Measurements from ENCODE around the gene KRTAP25-1. TPM values are rescaled to one million over a fixed set of nuclear protein-coding genes. Genes with fewer than 3 reads are reported as not detected.

The KRTAP25-1 gene
- total RNA-seq, 2 donors from 2014 or later: not detected

DNA sequence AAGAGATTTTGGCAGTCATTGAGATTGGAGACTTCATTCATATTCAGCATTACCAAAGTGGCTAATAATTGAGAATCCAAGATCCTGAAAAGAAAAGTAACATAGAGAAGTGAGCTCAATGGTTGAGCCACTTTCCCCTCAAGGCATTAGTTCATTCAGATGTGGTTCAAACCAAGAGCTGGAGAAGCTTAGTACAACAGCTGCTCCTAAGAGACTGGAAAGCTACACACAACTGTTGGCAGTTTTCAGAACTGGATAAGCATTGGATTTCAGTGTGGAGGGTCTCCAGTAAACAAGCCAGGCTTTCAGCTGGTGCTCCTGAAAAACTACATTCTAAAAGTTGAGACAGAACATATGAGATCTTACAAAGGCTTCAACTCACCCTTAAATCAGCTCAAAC, 44.3 kb downstream of the KRTAP25-1 start:
- TF ChIP-seq, protein P1, sequence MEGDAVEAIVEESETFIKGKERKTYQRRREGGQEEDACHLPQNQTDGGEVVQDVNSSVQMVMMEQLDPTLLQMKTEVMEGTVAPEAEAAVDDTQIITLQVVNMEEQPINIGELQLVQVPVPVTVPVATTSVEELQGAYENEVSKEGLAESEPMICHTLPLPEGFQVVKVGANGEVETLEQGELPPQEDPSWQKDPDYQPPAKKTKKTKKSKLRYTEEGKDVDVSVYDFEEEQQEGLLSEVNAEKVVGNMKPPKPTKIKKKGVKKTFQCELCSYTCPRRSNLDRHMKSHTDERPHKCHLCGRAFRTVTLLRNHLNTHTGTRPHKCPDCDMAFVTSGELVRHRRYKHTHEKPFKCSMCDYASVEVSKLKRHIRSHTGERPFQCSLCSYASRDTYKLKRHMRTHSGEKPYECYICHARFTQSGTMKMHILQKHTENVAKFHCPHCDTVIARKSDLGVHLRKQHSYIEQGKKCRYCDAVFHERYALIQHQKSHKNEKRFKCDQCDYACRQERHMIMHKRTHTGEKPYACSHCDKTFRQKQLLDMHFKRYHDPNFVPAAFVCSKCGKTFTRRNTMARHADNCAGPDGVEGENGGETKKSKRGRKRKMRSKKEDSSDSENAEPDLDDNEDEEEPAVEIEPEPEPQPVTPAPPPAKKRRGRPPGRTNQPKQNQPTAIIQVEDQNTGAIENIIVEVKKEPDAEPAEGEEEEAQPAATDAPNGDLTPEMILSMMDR (conservative IDR thresholded peaks at IDR 0.05): no peak
- no peak overlapping the region for H3K27ac Mint-ChIP-seq
- no peak for DNase-seq
- peaks cover 6% of the 10 kb centered on the region for H3K4me1 ChIP-seq (ENCODE audit: control insufficient read depth, insufficient read depth, low read length)
- no peaks in the 10 kb centered on the region for H3K9me3 Mint-ChIP-seq
- no peaks in the 10 kb centered on the region for H3K27me3 ChIP-seq (ENCODE audit: control insufficient read depth, insufficient read depth, low read length, poor library complexity, severe bottlenecking)
- H3K4me3 ChIP-seq (ENCODE audit: low read length): no peak overlapping the region
- H3K27me3 Mint-ChIP-seq (ENCODE audit: insufficient read depth): no peaks in the 10 kb centered on the region
- no peaks in the 10 kb centered on the region for H3K9me3 ChIP-seq (ENCODE audit: control insufficient read depth, low read length)
- no peaks in the 10 kb centered on the region for H3K36me3 ChIP-seq (ENCODE audit: control insufficient read depth, insufficient read depth, low read length)
- no peak overlapping the region for H3K9ac ChIP-seq (ENCODE audit: extremely low read depth, low read length, poor library complexity, severe bottlenecking)
- H3K36me3 Mint-ChIP-seq (ENCODE audit: low read depth): no peaks in the 10 kb centered on the region
- no peak overlapping the region for H3K4me3 Mint-ChIP-seq
- H3K27ac ChIP-seq (ENCODE audit: low read depth, low read length): no peak overlapping the region
- peaks cover 16% of the 10 kb centered on the region for H3K4me1 Mint-ChIP-seq

GRCh38 chr21:30243691-30244090, 45.6 kb downstream of the KRTAP25-1 start:
- Mint-ChIP-seq H3K27ac (no peak overlapping the region), H3K4me3 (no peak overlapping the region), H3K9me3 (no peaks in the 10 kb centered on the region), H3K36me3 (ENCODE audit: low read depth) (no peaks in the 10 kb centered on the region), H3K4me1 (peaks cover 23% of the 10 kb centered on the region), H3K27me3 (ENCODE audit: insufficient read depth) (no peaks in the 10 kb centered on the region)
- H3K9ac ChIP-seq (ENCODE audit: extremely low read depth, low read length, poor library complexity, severe bottlenecking): no peak overlapping the region
- H3K27me3 ChIP-seq (ENCODE audit: control insufficient read depth, insufficient read depth, low read length, poor library complexity, severe bottlenecking): no peaks in the 10 kb centered on the region
- H3K9me3 ChIP-seq (ENCODE audit: control insufficient read depth, low read length): no peaks in the 10 kb centered on the region
- no peak overlapping the region for H3K27ac ChIP-seq (ENCODE audit: low read depth, low read length)
- no peaks in the 10 kb centered on the region for H3K36me3 ChIP-seq (ENCODE audit: control insufficient read depth, insufficient read depth, low read length)
- no peak for DNase-seq
- H3K4me1 ChIP-seq (ENCODE audit: control insufficient read depth, insufficient read depth, low read length): peaks cover 6% of the 10 kb centered on the region
- no peak overlapping the region for H3K4me3 ChIP-seq (ENCODE audit: low read length)
- TF ChIP-seq, protein P1 (conservative IDR thresholded peaks at IDR 0.05): no peak

DNA sequence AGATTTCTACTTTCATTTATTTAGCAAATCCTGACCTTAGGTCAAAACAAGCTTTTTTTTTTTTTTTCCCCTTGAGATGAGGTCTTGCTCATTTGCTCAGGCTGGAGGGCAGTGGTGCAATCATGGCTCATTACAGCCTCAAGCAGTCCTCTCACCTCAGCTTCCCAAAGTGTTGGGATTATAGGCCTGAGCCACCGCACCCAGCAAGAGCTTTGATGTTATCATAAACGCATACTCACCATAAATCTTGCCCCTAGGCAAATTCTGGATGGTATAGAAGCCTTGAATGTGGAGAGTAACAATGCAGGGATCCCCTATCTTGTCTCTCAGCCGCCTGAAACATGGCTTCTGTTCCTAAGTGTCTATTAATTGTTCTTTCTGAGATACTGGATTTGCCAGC, 48.7 kb downstream of the KRTAP25-1 start:
- no peaks in the 10 kb centered on the region for H3K27me3 Mint-ChIP-seq (ENCODE audit: insufficient read depth)
- Histone ChIP-seq H3K4me1 (ENCODE audit: control insufficient read depth, insufficient read depth, low read length) (peaks cover 6% of the 10 kb centered on the region), H3K27me3 (ENCODE audit: control insufficient read depth, insufficient read depth, low read length, poor library complexity, severe bottlenecking) (no peaks in the 10 kb centered on the region), H3K9ac (ENCODE audit: extremely low read depth, low read length, poor library complexity, severe bottlenecking) (no peak overlapping the region), H3K27ac (ENCODE audit: low read depth, low read length) (no peak overlapping the region), H3K9me3 (ENCODE audit: control insufficient read depth, low read length) (no peaks in the 10 kb centered on the region), H3K36me3 (ENCODE audit: control insufficient read depth, insufficient read depth, low read length) (no peaks in the 10 kb centered on the region), H3K4me3 (ENCODE audit: low read length) (no peak overlapping the region)
- H3K36me3 Mint-ChIP-seq (ENCODE audit: low read depth): no peaks in the 10 kb centered on the region
- WGBS, 2 experiments (ENCODE audit: insufficient coverage in 1 of 2, insufficient read length in 1 of 2): 80 to 84% methylated on average over 1 to 3 of the region's 3 CpGs
- no peaks in the 10 kb centered on the region for H3K9me3 Mint-ChIP-seq
- peaks cover 23% of the 10 kb centered on the region for H3K4me1 Mint-ChIP-seq
- H3K4me3 Mint-ChIP-seq: no peak overlapping the region
- no peak overlapping the region for H3K27ac Mint-ChIP-seq
- TF ChIP-seq, protein P1 (conservative IDR thresholded peaks at IDR 0.05): no peak
- DNase-seq: no peak

Other genes starting within 250 kb of the KRTAP25-1 start
- not detected for gene CLDN17, start 122.7 kb downstream of the KRTAP25-1 start, total RNA-seq
- gene CLDN8, start 73.4 kb downstream of the KRTAP25-1 start, total RNA-seq: not detected
- not detected for gene KRTAP24-1, start 6.6 kb downstream of the KRTAP25-1 start, total RNA-seq
- gene KRTAP26-1, start 30.8 kb upstream of the KRTAP25-1 start, total RNA-seq: not detected
- gene KRTAP27-1, start 48.2 kb upstream of the KRTAP25-1 start, total RNA-seq: not detected
- not detected for gene KRTAP23-1, start 59.1 kb upstream of the KRTAP25-1 start, total RNA-seq
- gene KRTAP13-2, start 82.8 kb upstream of the KRTAP25-1 start, total RNA-seq: not detected
- not detected for gene KRTAP13-1, start 106.5 kb upstream of the KRTAP25-1 start, total RNA-seq
- gene KRTAP13-3, start 136.4 kb upstream of the KRTAP25-1 start, total RNA-seq: not detected
- not detected for gene KRTAP13-4, start 140.7 kb upstream of the KRTAP25-1 start, total RNA-seq
- gene KRTAP15-1, start 150.8 kb upstream of the KRTAP25-1 start, total RNA-seq: not detected
- gene KRTAP19-1, start 190.9 kb upstream of the KRTAP25-1 start, total RNA-seq: not detected
- gene KRTAP19-2, start 197.9 kb upstream of the KRTAP25-1 start, total RNA-seq: not detected
- gene KRTAP19-3, start 202.5 kb upstream of the KRTAP25-1 start, total RNA-seq: not detected
- not detected for gene KRTAP19-4, start 207.7 kb upstream of the KRTAP25-1 start, total RNA-seq
- not detected for gene KRTAP19-5, start 212.6 kb upstream of the KRTAP25-1 start, total RNA-seq

Data from endodermal cell (in vitro differentiated cells).